ENCODE results near the gene TMEM14B. TPM values are rescaled to one million over a fixed set of nuclear protein-coding genes. Genes with fewer than 3 reads are reported as not detected.

The TMEM14B gene
- total and polyA plus RNA-seq, 9 of the 15 experiments (the other 6 are each of a cell fraction or from before 2014, with no cell fraction given) = 174 to 862 (median 263) TPM

- TF ChIP-seq, protein P1, sequence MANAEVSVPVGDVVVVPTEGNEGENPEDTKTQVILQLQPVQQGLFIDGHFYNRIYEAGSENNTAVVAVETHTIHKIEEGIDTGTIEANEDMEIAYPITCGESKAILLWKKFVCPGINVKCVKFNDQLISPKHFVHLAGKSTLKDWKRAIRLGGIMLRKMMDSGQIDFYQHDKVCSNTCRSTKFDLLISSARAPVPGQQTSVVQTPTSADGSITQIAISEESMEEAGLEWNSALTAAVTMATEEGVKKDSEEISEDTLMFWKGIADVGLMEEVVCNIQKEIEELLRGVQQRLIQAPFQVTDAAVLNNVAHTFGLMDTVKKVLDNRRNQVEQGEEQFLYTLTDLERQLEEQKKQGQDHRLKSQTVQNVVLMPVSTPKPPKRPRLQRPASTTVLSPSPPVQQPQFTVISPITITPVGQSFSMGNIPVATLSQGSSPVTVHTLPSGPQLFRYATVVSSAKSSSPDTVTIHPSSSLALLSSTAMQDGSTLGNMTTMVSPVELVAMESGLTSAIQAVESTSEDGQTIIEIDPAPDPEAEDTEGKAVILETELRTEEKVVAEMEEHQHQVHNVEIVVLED (CRISPR knock-in tag; IDR thresholded peaks at IDR 0.05) = no peak
- TF ChIP-seq, protein P2, sequence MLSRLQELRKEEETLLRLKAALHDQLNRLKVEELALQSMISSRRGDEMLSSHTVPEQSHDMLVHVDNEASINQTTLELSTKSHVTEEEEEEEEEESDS (CRISPR knock-in tag; IDR thresholded peaks at IDR 0.05) = no peak
- TF ChIP-seq NONO (IDR thresholded peaks at IDR 0.05; ENCODE audit: low read depth in 2 of 2, low read length in 1 of 2) = no peak
- TF ChIP-seq CCAR2 (IDR thresholded peaks at IDR 0.05; ENCODE audit: low read depth, low read length) = no peak
- no peak for TF ChIP-seq TSC22D4 (tag; IDR thresholded peaks at IDR 0.05)
- no peak for TF ChIP-seq TGIF2 (CRISPR knock-in tag; IDR thresholded peaks at IDR 0.05)
- TF ChIP-seq, protein P3, sequence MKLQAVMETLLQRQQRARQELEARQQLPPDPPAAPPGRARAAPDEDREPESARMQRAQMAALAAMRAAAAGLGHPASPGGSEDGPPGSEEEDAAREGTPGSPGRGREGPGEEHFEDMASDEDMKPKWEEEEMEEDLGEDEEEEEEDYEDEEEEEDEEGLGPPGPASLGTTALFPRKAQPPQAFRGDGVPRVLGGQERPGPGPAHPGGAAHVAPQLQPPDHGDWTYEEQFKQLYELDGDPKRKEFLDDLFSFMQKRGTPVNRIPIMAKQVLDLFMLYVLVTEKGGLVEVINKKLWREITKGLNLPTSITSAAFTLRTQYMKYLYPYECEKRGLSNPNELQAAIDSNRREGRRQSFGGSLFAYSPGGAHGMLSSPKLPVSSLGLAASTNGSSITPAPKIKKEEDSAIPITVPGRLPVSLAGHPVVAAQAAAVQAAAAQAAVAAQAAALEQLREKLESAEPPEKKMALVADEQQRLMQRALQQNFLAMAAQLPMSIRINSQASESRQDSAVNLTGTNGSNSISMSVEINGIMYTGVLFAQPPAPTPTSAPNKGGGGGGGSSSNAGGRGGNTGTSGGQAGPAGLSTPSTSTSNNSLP (IDR thresholded peaks at IDR 0.05; ENCODE audit: borderline replicate concordance, low read depth, low read length) = no peak
- peak; percentile 30 to 61; a peak in 3 of 4 replicates for TF ChIP-seq RCOR1 (IDR thresholded peaks at IDR 0.05; ENCODE audit: borderline replicate concordance in 1 of 2, low read depth in 2 of 2, low read length in 2 of 2)
- no peak for TF ChIP-seq FOXA1 (IDR thresholded peaks at IDR 0.05; ENCODE audit: borderline replicate concordance)
- TF ChIP-seq, protein P4, sequence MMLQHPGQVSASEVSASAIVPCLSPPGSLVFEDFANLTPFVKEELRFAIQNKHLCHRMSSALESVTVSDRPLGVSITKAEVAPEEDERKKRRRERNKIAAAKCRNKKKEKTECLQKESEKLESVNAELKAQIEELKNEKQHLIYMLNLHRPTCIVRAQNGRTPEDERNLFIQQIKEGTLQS (IDR thresholded peaks at IDR 0.05) = no peak; the same call in 1 of the 2 replicates
- TF ChIP-seq, protein P4 (CRISPR knock-in tag; conservative IDR thresholded peaks at IDR 0.05) = no peak
- TF ChIP-seq HMG20B (CRISPR knock-in tag; IDR thresholded peaks at IDR 0.05) = no peak
- TF ChIP-seq ATF4 (CRISPR knock-in tag; IDR thresholded peaks at IDR 0.05) = 0 out of 2 replicates have a peak, but pooled peaks have one; percentile 11
- 0 out of 2 replicates have a peak, but pooled peaks have one; percentile 53 for TF ChIP-seq CREB3 (tag; conservative IDR thresholded peaks at IDR 0.05; ENCODE audit: low read depth)
- no peak for TF ChIP-seq PTBP1 (IDR thresholded peaks at IDR 0.05; ENCODE audit: low read depth, low read length)
- peak; percentile 86 for TF ChIP-seq POLR2AphosphoS5 (IDR thresholded peaks at IDR 0.05; ENCODE audit: control insufficient read depth, insufficient read depth, low read depth, low read length)
- TF ChIP-seq MAFK (IDR thresholded peaks at IDR 0.05; ENCODE audit: low read length) = no peak
- TF ChIP-seq CEBPB (tag; IDR thresholded peaks at IDR 0.05) = peak; percentile 99
- TF ChIP-seq ZNF408 (CRISPR knock-in tag; IDR thresholded peaks at IDR 0.05; ENCODE audit: low read depth) = peak; percentile 100
- TF ChIP-seq MEIS2 (IDR thresholded peaks at IDR 0.05; ENCODE audit: partially characterized antibody) = no peak
- no peak for TF ChIP-seq BRCA1 (IDR thresholded peaks at IDR 0.05)
- no peak for TF ChIP-seq BRCA1 (CRISPR knock-in tag; IDR thresholded peaks at IDR 0.05)
Observed at GRCh38 chr6:10722820-10723566, 24.6 kb upstream of the TMEM14B start, which contains the start of gene TMEM14C (continued).
